Bronchial epithelial cell (primary cell): ENCODE measurements around the gene RAB15. TPM values are rescaled to one million over a fixed set of nuclear protein-coding genes. Genes with fewer than 3 reads are reported as not detected.

Experiments used
- DNase-seq: peaks from one replicate; pipeline ENCODE4 v3.0.0-alpha.2; 2010; ENCODE audit warnings: low read depth
- FAIRE-seq: peaks from 2 replicates; lab custom pipeline; 2011; peaks lifted over from hg19 to GRCh38; lab: Jason Lieb, UNC
- H3K27me3 ChIP-seq: 2 replicates; pipeline ENCODE4 v1.5.1; 2011; ENCODE audit warnings: low read length; ENCODE audit not compliant: control insufficient read depth, insufficient read depth
- H3K36me3 ChIP-seq: 2 replicates; pipeline ENCODE4 v1.5.1; 2011; ENCODE audit warnings: low read length; ENCODE audit not compliant: control insufficient read depth, insufficient read depth
- H3K4me3 ChIP-seq: 2 replicates; pipeline ENCODE4 v1.5.1; 2011; ENCODE audit warnings: mild to moderate bottlenecking, low read depth, low read length, control low read depth
- total RNA-seq: library from RNA; depleted of rRNA; stranded (reverse); fragments of >200 nt; gene quantifications from 2 replicates; pipeline ENCODE4 v1.2.1, GENCODE V29; 2014
- TF ChIP-seq, protein P1 (sequence below): IDR thresholded peaks from 2 replicates; pipeline ENCODE4 v1.5.1; 2011; ENCODE audit warnings: mild to moderate bottlenecking, moderate library complexity, low read length, control low read depth, inconsistent platforms; ENCODE audit not compliant: insufficient read depth, severe bottlenecking

RAB15 gene
- total RNA-seq, 1 donor from 2014 or later, result not detected

DNA sequence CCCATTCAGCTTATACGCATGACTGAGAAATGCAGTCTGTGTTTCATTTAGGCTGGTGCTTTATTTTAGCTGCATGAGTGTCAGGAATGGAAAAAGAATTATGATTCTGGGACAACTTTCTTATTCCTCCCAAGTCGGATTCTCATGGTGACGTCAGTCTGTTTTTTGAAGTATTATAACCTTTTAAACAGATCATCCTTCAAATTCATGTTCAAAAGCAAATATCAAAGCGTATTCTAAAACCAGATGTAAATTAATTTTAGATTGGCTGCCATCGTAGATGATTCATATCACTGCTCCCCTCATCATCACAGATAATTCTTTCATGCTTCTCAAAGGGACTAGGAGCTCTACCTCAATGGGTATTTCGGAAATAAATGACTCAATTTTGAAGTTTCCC lies 29.6 kb upstream of the RAB15 start:
- Histone ChIP-seq H3K27me3 (no peaks in the 10 kb centered on the region), H3K36me3 (no peaks in the 10 kb centered on the region), H3K4me3 (no peak overlapping the region)
- TF ChIP-seq, protein P1, sequence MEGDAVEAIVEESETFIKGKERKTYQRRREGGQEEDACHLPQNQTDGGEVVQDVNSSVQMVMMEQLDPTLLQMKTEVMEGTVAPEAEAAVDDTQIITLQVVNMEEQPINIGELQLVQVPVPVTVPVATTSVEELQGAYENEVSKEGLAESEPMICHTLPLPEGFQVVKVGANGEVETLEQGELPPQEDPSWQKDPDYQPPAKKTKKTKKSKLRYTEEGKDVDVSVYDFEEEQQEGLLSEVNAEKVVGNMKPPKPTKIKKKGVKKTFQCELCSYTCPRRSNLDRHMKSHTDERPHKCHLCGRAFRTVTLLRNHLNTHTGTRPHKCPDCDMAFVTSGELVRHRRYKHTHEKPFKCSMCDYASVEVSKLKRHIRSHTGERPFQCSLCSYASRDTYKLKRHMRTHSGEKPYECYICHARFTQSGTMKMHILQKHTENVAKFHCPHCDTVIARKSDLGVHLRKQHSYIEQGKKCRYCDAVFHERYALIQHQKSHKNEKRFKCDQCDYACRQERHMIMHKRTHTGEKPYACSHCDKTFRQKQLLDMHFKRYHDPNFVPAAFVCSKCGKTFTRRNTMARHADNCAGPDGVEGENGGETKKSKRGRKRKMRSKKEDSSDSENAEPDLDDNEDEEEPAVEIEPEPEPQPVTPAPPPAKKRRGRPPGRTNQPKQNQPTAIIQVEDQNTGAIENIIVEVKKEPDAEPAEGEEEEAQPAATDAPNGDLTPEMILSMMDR, result no peak
- no peak for FAIRE-seq
- DNase-seq, result no peak

DNA sequence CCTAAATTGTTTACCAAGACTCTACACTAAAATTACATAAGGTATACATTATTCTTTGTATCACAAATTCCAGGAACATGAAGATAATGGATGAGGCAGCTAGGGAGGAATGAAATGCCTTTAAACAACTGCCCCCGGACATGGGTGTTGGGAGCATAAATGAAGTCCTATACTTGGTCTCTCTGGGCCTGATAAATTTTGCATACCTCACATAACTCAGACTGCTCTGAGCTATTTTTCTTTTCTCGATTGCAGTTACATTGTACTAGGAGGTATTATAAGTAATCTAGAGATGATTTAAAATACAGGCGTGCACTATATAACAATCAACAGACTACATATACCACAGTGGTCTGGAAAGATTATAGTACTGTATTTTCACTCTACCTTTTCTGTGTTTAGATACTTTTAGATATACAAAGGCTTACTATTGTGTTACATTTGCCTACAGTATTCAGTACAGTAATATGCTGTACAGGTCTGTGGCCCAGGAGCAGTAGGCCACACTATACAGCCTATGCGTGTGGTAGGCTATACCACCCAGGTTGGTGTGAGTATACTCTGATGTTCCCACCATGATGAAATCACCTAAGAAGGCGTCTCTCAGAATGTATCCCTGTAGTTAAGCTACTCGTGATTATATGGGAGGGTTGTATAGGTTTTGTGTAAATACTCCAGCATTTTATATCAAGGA lies 28.9 kb upstream of the RAB15 start:
- H3K27me3 ChIP-seq, result no peaks in the 10 kb centered on the region
- no peak overlapping the region for H3K4me3 ChIP-seq
- TF ChIP-seq, protein P1, result no peak
- no peaks in the 10 kb centered on the region for H3K36me3 ChIP-seq
- DNase-seq (no peak), FAIRE-seq (no peak)

DNA sequence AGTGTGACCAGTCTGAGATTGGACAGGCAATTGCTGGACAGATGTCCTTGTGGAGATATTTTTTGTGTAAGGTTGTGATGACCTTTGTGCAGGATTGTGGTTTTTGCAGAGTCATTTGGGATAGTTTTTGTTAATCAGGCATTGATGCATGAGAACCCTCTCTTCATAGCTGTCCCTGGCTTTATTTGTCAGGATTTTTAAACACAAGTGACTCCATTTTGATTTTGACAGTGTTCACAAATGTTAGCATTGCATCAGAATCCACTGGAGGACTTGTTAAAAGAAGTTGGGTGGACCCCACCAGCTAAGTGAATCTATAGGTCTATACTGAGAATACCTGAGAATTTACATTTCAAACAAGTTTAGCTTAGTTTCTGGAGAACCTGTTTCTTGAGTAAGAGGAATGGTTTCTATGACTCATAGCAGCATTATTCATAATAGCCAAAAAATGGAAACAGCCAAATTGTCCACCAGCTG lies 26.4 kb upstream of the RAB15 start:
- no peak for FAIRE-seq
- peak; percentile 88 for DNase-seq

DNA sequence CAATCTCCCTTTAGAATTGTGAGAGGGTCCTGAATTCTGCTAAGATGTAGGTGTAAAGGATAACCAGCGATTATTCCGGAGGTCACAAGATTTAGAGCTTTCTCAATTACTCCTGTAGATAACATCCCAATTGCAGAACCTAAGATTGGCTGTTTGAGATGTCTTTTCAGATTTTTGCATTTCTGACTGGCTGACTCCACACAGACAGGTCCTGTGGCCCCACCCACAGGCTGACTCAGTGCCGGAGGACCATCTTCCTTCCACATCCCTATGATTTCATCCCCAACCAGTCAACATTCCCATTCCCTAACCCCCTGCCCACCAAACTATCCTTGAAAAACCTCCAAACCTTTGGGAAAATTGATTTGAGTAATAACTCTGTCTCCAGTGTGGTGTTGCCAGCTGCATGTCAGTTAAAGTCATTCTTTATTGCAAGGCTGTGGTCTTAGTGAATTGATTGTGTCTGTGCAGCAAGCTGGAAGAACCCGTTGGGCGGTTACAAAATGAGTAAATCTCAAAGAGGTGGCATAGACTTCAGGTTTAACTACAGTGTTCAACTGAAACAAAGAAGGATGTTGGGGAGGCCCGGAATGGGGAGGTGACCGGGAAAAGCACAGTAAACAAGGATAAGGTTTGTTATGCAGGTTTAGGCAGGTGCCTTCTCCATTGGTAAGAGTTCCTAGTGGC lies 25.1 kb upstream of the RAB15 start:
- Histone ChIP-seq H3K4me3 (no peak overlapping the region), H3K27me3 (no peaks in the 10 kb centered on the region), H3K36me3 (no peaks in the 10 kb centered on the region)
- TF ChIP-seq, protein P1, result no peak
- DNase-seq, result peak; percentile 78
- peak; percentile 47 for FAIRE-seq

More for the DNA sequence above, 26.4 kb upstream of the RAB15 start:
- no peak overlapping the region for H3K4me3 ChIP-seq
- TF ChIP-seq, protein P1, result no peak
- H3K27me3 ChIP-seq, result no peaks in the 10 kb centered on the region
- no peaks in the 10 kb centered on the region for H3K36me3 ChIP-seq

DNA sequence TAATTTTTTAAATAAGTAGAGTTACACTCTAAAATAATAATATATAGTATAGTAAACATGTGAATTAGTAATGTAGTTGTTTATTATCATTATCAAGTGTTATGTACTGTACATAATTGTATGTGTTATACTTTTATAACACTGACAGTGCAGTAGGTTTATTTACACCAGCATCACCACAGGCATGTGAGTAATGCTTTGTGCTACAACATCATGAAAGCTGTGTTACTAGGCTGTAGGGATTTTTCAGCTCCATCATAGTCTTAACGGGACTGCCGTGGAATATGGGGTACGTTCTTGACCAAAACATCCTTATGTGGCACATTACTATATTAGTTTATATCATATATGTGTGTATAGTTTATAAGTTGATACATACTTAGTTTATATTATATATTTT lies 23.2 kb upstream of the RAB15 start:
- TF ChIP-seq, protein P1, result no peak
- no peak for FAIRE-seq
- no peak for DNase-seq
- Histone ChIP-seq H3K27me3 (no peaks in the 10 kb centered on the region), H3K36me3 (no peaks in the 10 kb centered on the region), H3K4me3 (no peak overlapping the region)
